Measurements from ENCODE around the gene CEBPG.

GRCh38 chr19:33368074-33368864 is 5.2 kb upstream of the CEBPG start:
- TF ChIP-seq CTCF (IDR thresholded peaks at IDR 0.05) = no peak
- TF ChIP-seq EZH2 (IDR thresholded peaks at IDR 0.05; ENCODE audit: borderline replicate concordance, insufficient read depth, low read depth, low read length, poor library complexity, severe bottlenecking) = no peak

Measured in B cell (primary cell).